Endothelial cell (in vitro differentiated cells): ENCODE results near the gene MERTK. TPM values are rescaled to one million over a fixed set of nuclear protein-coding genes. Genes with fewer than 3 reads are reported as not detected.
"Not testable (repeated sequence)": the region's sequence is repeated elsewhere in the genome, so short reads cannot be mapped to it uniquely, and the experiment has no call there.

Experiments
- DNase-seq: peaks from one replicate; pipeline ENCODE4 v3.0.0; 2021; ENCODE audit warnings: low spot score
- H3K27ac Mint-ChIP-seq: one replicate; pipeline ENCODE4 v1.8.0; 2021; ENCODE audit warnings: mixed read lengths, inconsistent platforms; ENCODE audit not compliant: unreplicated experiment
- H3K27me3 Mint-ChIP-seq: one replicate; pipeline ENCODE4 v1.8.0; 2021; ENCODE audit warnings: mild to moderate bottlenecking, moderate library complexity, mixed read lengths, inconsistent platforms; ENCODE audit not compliant: unreplicated experiment
- H3K36me3 Mint-ChIP-seq: one replicate; pipeline ENCODE4 v1.8.0; 2021; ENCODE audit warnings: mild to moderate bottlenecking, low read depth, mixed read lengths, inconsistent platforms; ENCODE audit not compliant: unreplicated experiment
- H3K4me1 Mint-ChIP-seq: one replicate; pipeline ENCODE4 v1.8.0; 2021; ENCODE audit warnings: mild to moderate bottlenecking, mixed read lengths, inconsistent platforms; ENCODE audit not compliant: unreplicated experiment
- H3K4me3 Mint-ChIP-seq: one replicate; pipeline ENCODE4 v1.8.0; 2021; ENCODE audit warnings: mild to moderate bottlenecking, mixed read lengths, inconsistent platforms; ENCODE audit not compliant: unreplicated experiment
- H3K9me3 Mint-ChIP-seq: one replicate; pipeline ENCODE4 v1.8.0; 2021; ENCODE audit warnings: mixed read lengths, inconsistent platforms; ENCODE audit not compliant: unreplicated experiment
- total RNA-seq: library from RNA; stranded (reverse); fragmentation: NEBNext Ultra II Directional; extraction: Animal tissue kit (Norgen Biotek cat#: 25700); gene quantifications from one replicate; pipeline ENCODE4 v1.2.1, GENCODE V29; 2021; ENCODE audit not compliant: unreplicated experiment
- TF ChIP-seq, protein P1 (sequence below): fragments of 200-600 bp; sonication (generic); IDR thresholded peaks from one replicate; pipeline ENCODE4 v1.5.0; 2021; ENCODE audit warnings: antibody characterized with exemption; ENCODE audit not compliant: unreplicated experiment

Gene MERTK
- total RNA-seq, 1 donor from 2014 or later: 12.3 TPM

- Mint-ChIP-seq H3K27me3 (peaks cover 2% of the 10 kb centered on the region), H3K9me3 (no peaks in the 10 kb centered on the region), H3K36me3 (peaks cover 6% of the 10 kb centered on the region), H3K4me1 (peaks cover 14% of the 10 kb centered on the region), H3K4me3 (no peak overlapping the region), H3K27ac (no peak overlapping the region)
- DNase-seq: no peak
- TF ChIP-seq, protein P1, sequence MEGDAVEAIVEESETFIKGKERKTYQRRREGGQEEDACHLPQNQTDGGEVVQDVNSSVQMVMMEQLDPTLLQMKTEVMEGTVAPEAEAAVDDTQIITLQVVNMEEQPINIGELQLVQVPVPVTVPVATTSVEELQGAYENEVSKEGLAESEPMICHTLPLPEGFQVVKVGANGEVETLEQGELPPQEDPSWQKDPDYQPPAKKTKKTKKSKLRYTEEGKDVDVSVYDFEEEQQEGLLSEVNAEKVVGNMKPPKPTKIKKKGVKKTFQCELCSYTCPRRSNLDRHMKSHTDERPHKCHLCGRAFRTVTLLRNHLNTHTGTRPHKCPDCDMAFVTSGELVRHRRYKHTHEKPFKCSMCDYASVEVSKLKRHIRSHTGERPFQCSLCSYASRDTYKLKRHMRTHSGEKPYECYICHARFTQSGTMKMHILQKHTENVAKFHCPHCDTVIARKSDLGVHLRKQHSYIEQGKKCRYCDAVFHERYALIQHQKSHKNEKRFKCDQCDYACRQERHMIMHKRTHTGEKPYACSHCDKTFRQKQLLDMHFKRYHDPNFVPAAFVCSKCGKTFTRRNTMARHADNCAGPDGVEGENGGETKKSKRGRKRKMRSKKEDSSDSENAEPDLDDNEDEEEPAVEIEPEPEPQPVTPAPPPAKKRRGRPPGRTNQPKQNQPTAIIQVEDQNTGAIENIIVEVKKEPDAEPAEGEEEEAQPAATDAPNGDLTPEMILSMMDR: no peak
Observed at GRCh38 chr2:112033600-112033999, 135.2 kb downstream of the MERTK start.

- Mint-ChIP-seq H3K27ac (no peak overlapping the region), H3K36me3 (peaks cover 6% of the 10 kb centered on the region), H3K4me1 (peaks cover 14% of the 10 kb centered on the region), H3K27me3 (peaks cover 3% of the 10 kb centered on the region), H3K4me3 (no peak overlapping the region), H3K9me3 (no peaks in the 10 kb centered on the region)
- TF ChIP-seq, protein P1: no peak
- DNase-seq: no peak
Observed at GRCh38 chr2:112034924-112035323, 136.5 kb downstream of the MERTK start.

GRCh38 chr2:112035786-112036185 is 137.4 kb downstream of the MERTK start:
- TF ChIP-seq, protein P1: no peak
- Mint-ChIP-seq H3K27ac (no peak overlapping the region), H3K4me3 (no peak overlapping the region), H3K9me3 (no peaks in the 10 kb centered on the region), H3K4me1 (peaks cover 14% of the 10 kb centered on the region), H3K27me3 (peaks cover 3% of the 10 kb centered on the region), H3K36me3 (peaks cover 6% of the 10 kb centered on the region)
- DNase-seq: no peak

- H3K27me3 Mint-ChIP-seq, H3K9me3 Mint-ChIP-seq, DNase-seq, H3K4me3 Mint-ChIP-seq, H3K36me3 Mint-ChIP-seq, H3K27ac Mint-ChIP-seq: not testable (repeated sequence)
- H3K4me1 Mint-ChIP-seq: peaks cover 22% of the 10 kb centered on the region
Observed at GRCh38 chr2:112039556-112039955, 141.1 kb downstream of the MERTK start.

DNA sequence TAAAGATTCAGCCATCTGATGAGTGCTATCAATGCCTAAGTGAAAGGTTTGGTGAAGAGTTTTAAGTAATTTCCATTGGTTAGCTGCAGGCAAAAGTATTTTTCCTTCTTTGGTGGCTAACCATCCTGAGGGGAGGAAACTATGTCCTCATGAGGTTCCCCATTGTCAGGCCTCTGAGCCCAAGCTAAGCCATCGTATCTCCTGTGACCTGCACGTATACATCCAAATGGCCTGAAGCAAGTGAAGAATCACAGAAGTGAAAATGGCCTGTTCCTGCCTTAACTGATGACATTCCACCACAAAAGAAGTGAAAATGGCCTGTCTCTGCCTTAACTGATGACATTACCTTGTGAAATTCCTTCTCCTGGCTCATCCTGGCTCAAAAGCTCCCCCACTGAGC is 141.7 kb downstream of the MERTK start:
- H3K27me3 Mint-ChIP-seq, DNase-seq, H3K27ac Mint-ChIP-seq, H3K9me3 Mint-ChIP-seq, H3K4me3 Mint-ChIP-seq, H3K36me3 Mint-ChIP-seq: not testable (repeated sequence)
- peaks cover 22% of the 10 kb centered on the region for H3K4me1 Mint-ChIP-seq

GRCh38 chr2:112041460-112041859 is 143.1 kb downstream of the MERTK start:
- DNase-seq, H3K4me3 Mint-ChIP-seq, H3K27ac Mint-ChIP-seq, H3K36me3 Mint-ChIP-seq, H3K9me3 Mint-ChIP-seq, H3K27me3 Mint-ChIP-seq: not testable (repeated sequence)
- peaks cover 22% of the 10 kb centered on the region for H3K4me1 Mint-ChIP-seq
